K562 (cell line): ENCODE measurements around the gene CHST10. TPM values are rescaled to one million over a fixed set of nuclear protein-coding genes. Genes with fewer than 3 reads are reported as not detected.
A peak's percentile ranks its signal among the peaks of the same experiment; 100 is the strongest.

ENCODE experiments used
- CCNT2 ChIP-seq: IDR thresholded peaks from 2 replicates; pipeline ENCODE4 v1.6.1; 2011; ENCODE audit warnings: borderline replicate concordance, low read depth, mild to moderate bottlenecking, moderate library complexity, mixed read lengths, low read length; ENCODE audit not compliant: insufficient read length; ENCODE audit errors: extremely low read depth
- GTF2A2 ChIP-seq: IDR thresholded peaks from 2 replicates; pipeline ENCODE4 v1.6.1; 2016; ENCODE audit warnings: mild to moderate bottlenecking, missing genetic modification characterization, missing compliant biosample characterization
- HNRNPH1 ChIP-seq: fragments of 200-400 bp; formaldehyde crosslinking; optimal IDR thresholded peaks from 2 replicates; pipeline ENCODE3; 2017; ENCODE audit warnings: low read depth, mild to moderate bottlenecking, low read length, moderate library complexity
- MAFF ChIP-seq: IDR thresholded peaks from 2 replicates; pipeline ENCODE4 v1.6.1; 2012; ENCODE audit warnings: low read length, improper control_type of control experiment
- MIER1 ChIP-seq: fragments of 450-650 bp; IDR thresholded peaks from 2 replicates; pipeline ENCODE4 v1.6.1; 2016; ENCODE audit warnings: antibody characterized with exemption, mild to moderate bottlenecking, low read depth
- POLR2AphosphoS2 ChIP-seq: IDR thresholded peaks from 2 replicates; pipeline ENCODE4 v1.6.1; 2012; ENCODE audit warnings: low read length, improper control_type of control experiment
- SMC3 ChIP-seq: conservative IDR thresholded peaks from 2 replicates; pipeline ENCODE4 v1.6.1; 2011; ENCODE audit warnings: low read depth, low read length, improper control_type of control experiment; ENCODE audit not compliant: insufficient read depth
- polyA plus RNA-seq, 8 experiments: library from polyadenylated mRNA; depleted of rRNA in 4 of 8; stranded (reverse) in 5 of 8; unstranded in 3 of 8; fragments of >200 nt; fragmentation: Nextera tagmentation in 2 of 8; fragmentation: Illumina TruSeq in 1 of 8; extraction: Ambion mirVana in 2 of 8; extraction: Trizol in 1 of 8; gene quantifications; 2 replicates each; pipeline versions ENCODE4 v1.2.1 to v1.2.3, GENCODE V29; 2011 to 2014; ENCODE audit warnings: inconsistent platforms in 1 of 8, missing spikeins in 1 of 8
- total RNA-seq, 7 experiments: library from RNA; depleted of rRNA in 6 of 7; stranded (reverse); fragments of >200 nt in 6 of 7; fragmentation: Illumina TruSeq in 2 of 7; extraction: Trizol in 2 of 7; gene quantifications; 2 replicates each; pipeline versions ENCODE4 v1.2.1 to v1.2.3, GENCODE V29; 2011 to 2021; ENCODE audit warnings: low replicate concordance in 1 of 7
- TF ChIP-seq, protein P1 (sequence below): sonication (generic); formaldehyde crosslinking; IDR thresholded peaks from 2 replicates; pipeline ENCODE4 v1.4.0; 2020; ENCODE audit warnings: mild to moderate bottlenecking, missing genetic modification reagents
- TF ChIP-seq, protein P2 (sequence below): sonication (generic); formaldehyde crosslinking; IDR thresholded peaks from 2 replicates; pipeline ENCODE4 v1.8.1; 2022; ENCODE audit warnings: missing genetic modification reagents

CHST10 gene
- total and polyA plus RNA-seq, 9 of the 15 experiments (the other 6 are each of a cell fraction or from before 2014, with no cell fraction given), result 1.3 to 30.9 (median 19.3) TPM

DNA sequence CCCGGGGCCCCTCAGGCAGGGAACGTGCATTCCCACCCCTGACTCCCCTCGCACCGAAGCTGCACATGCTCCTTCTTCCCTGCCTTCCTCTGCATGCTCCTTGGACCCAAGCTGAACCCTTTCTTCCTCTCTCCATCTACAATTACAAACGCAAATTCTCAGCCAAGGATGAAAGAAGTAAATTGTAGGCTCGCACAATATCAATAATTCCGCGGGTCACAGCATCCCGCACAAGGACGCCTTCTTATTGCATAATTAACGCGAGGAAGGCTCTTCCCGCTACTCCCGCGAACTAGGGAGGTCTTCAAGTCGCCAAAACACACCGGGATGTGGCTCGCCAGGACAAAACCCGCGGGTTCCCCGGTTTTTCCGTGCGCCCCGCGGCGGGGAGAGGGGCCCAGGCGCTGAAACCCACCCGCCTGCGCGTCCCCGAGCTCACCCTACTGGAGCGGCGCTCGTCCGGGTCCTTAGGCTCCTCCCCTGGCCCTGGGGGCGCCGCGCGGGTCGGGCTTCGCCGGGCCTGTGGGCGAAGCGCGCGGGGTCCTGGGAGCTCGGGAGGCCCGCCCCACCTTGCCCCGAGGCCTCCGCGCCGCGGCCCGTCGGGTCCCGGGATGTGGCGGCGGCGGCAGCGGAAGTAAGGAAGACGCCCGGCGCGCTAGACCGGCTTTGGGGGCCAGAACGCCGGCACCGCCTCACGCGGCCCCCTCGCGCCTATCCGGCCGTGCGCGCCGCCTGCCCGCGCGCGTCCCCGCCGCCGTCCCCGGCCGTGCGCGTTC, at the start of gene CHST10 (continued):
- TF ChIP-seq, protein P1, sequence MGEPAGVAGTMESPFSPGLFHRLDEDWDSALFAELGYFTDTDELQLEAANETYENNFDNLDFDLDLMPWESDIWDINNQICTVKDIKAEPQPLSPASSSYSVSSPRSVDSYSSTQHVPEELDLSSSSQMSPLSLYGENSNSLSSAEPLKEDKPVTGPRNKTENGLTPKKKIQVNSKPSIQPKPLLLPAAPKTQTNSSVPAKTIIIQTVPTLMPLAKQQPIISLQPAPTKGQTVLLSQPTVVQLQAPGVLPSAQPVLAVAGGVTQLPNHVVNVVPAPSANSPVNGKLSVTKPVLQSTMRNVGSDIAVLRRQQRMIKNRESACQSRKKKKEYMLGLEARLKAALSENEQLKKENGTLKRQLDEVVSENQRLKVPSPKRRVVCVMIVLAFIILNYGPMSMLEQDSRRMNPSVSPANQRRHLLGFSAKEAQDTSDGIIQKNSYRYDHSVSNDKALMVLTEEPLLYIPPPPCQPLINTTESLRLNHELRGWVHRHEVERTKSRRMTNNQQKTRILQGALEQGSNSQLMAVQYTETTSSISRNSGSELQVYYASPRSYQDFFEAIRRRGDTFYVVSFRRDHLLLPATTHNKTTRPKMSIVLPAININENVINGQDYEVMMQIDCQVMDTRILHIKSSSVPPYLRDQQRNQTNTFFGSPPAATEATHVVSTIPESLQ (CRISPR knock-in tag), result no peak
- TF ChIP-seq MAFF, result no peak
- no peak for TF ChIP-seq SMC3
- no peak for TF ChIP-seq HNRNPH1
- TF ChIP-seq MIER1, result no peak
- peak; percentile 48 for TF ChIP-seq CCNT2
- no peak for TF ChIP-seq GTF2A2 (tag)
- no peak for TF ChIP-seq POLR2AphosphoS2
- TF ChIP-seq, protein P2, sequence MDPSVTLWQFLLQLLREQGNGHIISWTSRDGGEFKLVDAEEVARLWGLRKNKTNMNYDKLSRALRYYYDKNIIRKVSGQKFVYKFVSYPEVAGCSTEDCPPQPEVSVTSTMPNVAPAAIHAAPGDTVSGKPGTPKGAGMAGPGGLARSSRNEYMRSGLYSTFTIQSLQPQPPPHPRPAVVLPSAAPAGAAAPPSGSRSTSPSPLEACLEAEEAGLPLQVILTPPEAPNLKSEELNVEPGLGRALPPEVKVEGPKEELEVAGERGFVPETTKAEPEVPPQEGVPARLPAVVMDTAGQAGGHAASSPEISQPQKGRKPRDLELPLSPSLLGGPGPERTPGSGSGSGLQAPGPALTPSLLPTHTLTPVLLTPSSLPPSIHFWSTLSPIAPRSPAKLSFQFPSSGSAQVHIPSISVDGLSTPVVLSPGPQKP (CRISPR knock-in tag), result no peak
